ENCODE data around the gene ANKS4B. TPM values are rescaled to one million over a fixed set of nuclear protein-coding genes. Genes with fewer than 3 reads are reported as not detected.

ANKS4B gene
- total RNA-seq, 2 donors from 2014 or later: 0.78 TPM; not detected in 1

GRCh38 chr16:21277927-21278706 lies 44.6 kb downstream of the ANKS4B start, which contains the start of gene CRYM:
Gene CRYM (minus strand): TSS chr16:21278290. CDS start chr16:21278251, 39 bp downstream.
- ATAC-seq (peak; percentile 85), DNase-seq (peak; percentile 56 to 76 (median 64))
- Histone ChIP-seq H3K27me3 (peaks cover 0 to 6% of the 10 kb centered on the region in 2 donors), H3K36me3 (replicated peaks in 1 of 2; ENCODE audit: insufficient read depth in 1 of 2, low read depth in 2 of 2) (no peaks in the 10 kb centered on the region), H3K9me3 (no peaks in the 10 kb centered on the region), H3K4me3 (peak within 1 kb of the TSS in 1 of 2 donors; percentile 10), H3K27ac (no peak within 1 kb of the TSS), H3K4me1 (peaks cover 11% of the 10 kb centered on the region)
- TF ChIP-seq POLR2A (IDR thresholded peaks at IDR 0.05): no peak
- peak; percentile 54 to 85 (median 68) for TF ChIP-seq CTCF (IDR thresholded peaks at IDR 0.05)
- intact Hi-C loops (cut with DNase I): no loop called here
- WGBS, 2 donors: 1% methylated on average over 25 to 44 of the region's 46 CpGs

- WGBS, 2 donors: 59 to 72% methylated on average over 2 of the region's 2 CpGs
- Histone ChIP-seq H3K4me3 (no peak overlapping the region), H3K27ac (no peak overlapping the region), H3K27me3 (peaks cover 0 to 10% of the 10 kb centered on the region in 2 donors), H3K9me3 (no peaks in the 10 kb centered on the region), H3K36me3 (replicated peaks in 1 of 2; ENCODE audit: insufficient read depth in 1 of 2, low read depth in 2 of 2) (no peaks in the 10 kb centered on the region), H3K4me1 (peaks cover 18% of the 10 kb centered on the region)
- TF ChIP-seq CTCF (IDR thresholded peaks at IDR 0.05): no peak
- TF ChIP-seq POLR2A (IDR thresholded peaks at IDR 0.05): no peak
- ATAC-seq (no peak), DNase-seq (no peak)
- intact Hi-C loops (cut with DNase I): no loop called here
These were observed 46.0 kb downstream of the ANKS4B start for GRCh38 chr16:21279501-21279900.

GRCh38 chr16:21281698-21282389 lies 48.3 kb downstream of the ANKS4B start:
- TF ChIP-seq CTCF (IDR thresholded peaks at IDR 0.05) (no peak), POLR2A (IDR thresholded peaks at IDR 0.05) (no peak)
- Histone ChIP-seq H3K36me3 (replicated peaks in 1 of 2; ENCODE audit: insufficient read depth in 1 of 2, low read depth in 2 of 2) (no peaks in the 10 kb centered on the region), H3K27ac (no peak overlapping the region), H3K27me3 (peaks cover 0 to 10% of the 10 kb centered on the region in 2 donors), H3K9me3 (no peaks in the 10 kb centered on the region), H3K4me1 (peaks cover 18% of the 10 kb centered on the region), H3K4me3 (no peak overlapping the region)
- intact Hi-C loops (cut with DNase I): no loop called here
- ATAC-seq (no peak), DNase-seq (no peak)
- 70 to 81% methylated on average over 7 of the region's 7 CpGs for WGBS, 2 donors

- Histone ChIP-seq H3K27me3 (peaks cover 0 to 5% of the 10 kb centered on the region in 2 donors), H3K4me3 (no peak overlapping the region), H3K27ac (no peak overlapping the region), H3K36me3 (replicated peaks in 1 of 2; ENCODE audit: insufficient read depth in 1 of 2, low read depth in 2 of 2) (no peaks in the 10 kb centered on the region), H3K4me1 (peaks cover 8% of the 10 kb centered on the region), H3K9me3 (no peaks in the 10 kb centered on the region)
- ATAC-seq (no peak), DNase-seq (peak in 3 of 4 donors; percentile 16 to 47 (median 17))
- intact Hi-C loops (cut with DNase I): no loop called here
- TF ChIP-seq CTCF (IDR thresholded peaks at IDR 0.05) (peak in 5 of 7 experiments; percentile 3 to 31 (median 17)), POLR2A (IDR thresholded peaks at IDR 0.05) (no peak)
- WGBS, 2 donors: 3 to 8% methylated on average over 32 to 67 of the region's 67 CpGs
These were observed 50.2 kb downstream of the ANKS4B start for GRCh38 chr16:21283521-21284289.

Data from body of pancreas (tissue), 4 donors.